CD8-positive, alpha-beta memory T cell (primary cell): ENCODE measurements around the gene DEDD. TPM values are rescaled to one million over a fixed set of nuclear protein-coding genes. Genes with fewer than 3 reads are reported as not detected.

Experiments
- CTCF ChIA-PET: fragments of 350-600 bp; sonication (Branson Sonifier 250); formaldehyde crosslinking; loops from one replicate; lab custom pipeline; 2021; ENCODE audit warnings: antibody characterized with exemption; lab: Charles Lee
- POLR2A ChIA-PET: fragments of 350-600 bp; sonication (Branson Sonifier 250); formaldehyde crosslinking; loops from one replicate; lab custom pipeline; 2021; ENCODE audit warnings: antibody characterized with exemption; lab: Charles Lee
- DNase-seq, 5 donors: peaks; one replicate each; pipeline versions ENCODE4 v3.0.0 to v3.0.0-alpha.2; 2020 to 2022; ENCODE audit warnings: mixed read lengths in 1 of 5
- H3K27ac ChIP-seq: one replicate; pipeline ENCODE4 v1.7.0; 2013; ENCODE audit warnings: low read depth, mild to moderate bottlenecking, low read length, moderate library complexity
- H3K27me3 ChIP-seq: 2 replicates; pipeline ENCODE4 v1.7.0; 2013; ENCODE audit warnings: low read length, mild to moderate bottlenecking; ENCODE audit not compliant: insufficient read depth, poor library complexity, severe bottlenecking
- H3K36me3 ChIP-seq: 2 replicates; pipeline ENCODE4 v1.7.0; 2013; ENCODE audit warnings: mild to moderate bottlenecking, low read length, moderate library complexity; ENCODE audit not compliant: insufficient read depth
- H3K4me1 ChIP-seq: 2 replicates; pipeline ENCODE4 v1.7.0; 2013; ENCODE audit warnings: mild to moderate bottlenecking, low read length, moderate library complexity; ENCODE audit not compliant: insufficient read depth
- H3K4me3 ChIP-seq: 2 replicates; pipeline ENCODE4 v1.7.0; 2013; ENCODE audit warnings: mild to moderate bottlenecking, low read length
- H3K9me3 ChIP-seq: 2 replicates; pipeline ENCODE4 v1.7.0; 2013; ENCODE audit warnings: mild to moderate bottlenecking, low read length
- H3K27ac Mint-ChIP-seq, 8 donors: one replicate each; pipeline ENCODE4 v1.8.0; 2020 to 2021; ENCODE audit warnings: mixed read lengths in 8 of 8, mild to moderate bottlenecking in 6 of 8, inconsistent platforms in 3 of 8, moderate library complexity in 3 of 8
- H3K27me3 Mint-ChIP-seq, 2 donors: one replicate each; pipeline ENCODE4 v1.8.0; 2020 to 2021; ENCODE audit warnings: mixed read lengths in 2 of 2, mild to moderate bottlenecking in 1 of 2, moderate library complexity in 1 of 2
- H3K36me3 Mint-ChIP-seq, 3 donors: one replicate each; pipeline ENCODE4 v1.8.0; 2020 to 2021; ENCODE audit warnings: mixed read lengths in 3 of 3, inconsistent platforms in 1 of 3, mild to moderate bottlenecking in 1 of 3
- H3K4me1 Mint-ChIP-seq, 3 donors: one replicate each; pipeline ENCODE4 v1.8.0; 2020 to 2021; ENCODE audit warnings: mixed read lengths in 3 of 3, inconsistent platforms in 1 of 3, mild to moderate bottlenecking in 1 of 3
- H3K4me3 Mint-ChIP-seq, 7 donors: one replicate each; pipeline ENCODE4 v1.8.0; 2020 to 2021; ENCODE audit warnings: mixed read lengths in 7 of 7, mild to moderate bottlenecking in 6 of 7, moderate library complexity in 4 of 7, inconsistent platforms in 2 of 7
- H3K9me3 Mint-ChIP-seq, 5 donors: one replicate each; pipeline ENCODE4 v1.8.0; 2020 to 2022; ENCODE audit warnings: mixed read lengths in 5 of 5, mild to moderate bottlenecking in 3 of 5, moderate library complexity in 2 of 5, inconsistent platforms in 1 of 5
- polyA plus RNA-seq: library from polyadenylated mRNA; unstranded; fragments of 300-500 nt; fragmentation: Illumina TruSeq; gene quantifications from one replicate; pipeline ENCODE4 v1.2.3, GENCODE V29; 2021
- total RNA-seq, 2 experiments: library from RNA; stranded (reverse); gene quantifications; one replicate each; pipeline ENCODE4 v1.2.3, GENCODE V29; 2021

The DEDD gene
- total and polyA plus RNA-seq, 3 experiments from 2014 or later, result 30.0 to 41.9 (median 41.0) TPM

DNA sequence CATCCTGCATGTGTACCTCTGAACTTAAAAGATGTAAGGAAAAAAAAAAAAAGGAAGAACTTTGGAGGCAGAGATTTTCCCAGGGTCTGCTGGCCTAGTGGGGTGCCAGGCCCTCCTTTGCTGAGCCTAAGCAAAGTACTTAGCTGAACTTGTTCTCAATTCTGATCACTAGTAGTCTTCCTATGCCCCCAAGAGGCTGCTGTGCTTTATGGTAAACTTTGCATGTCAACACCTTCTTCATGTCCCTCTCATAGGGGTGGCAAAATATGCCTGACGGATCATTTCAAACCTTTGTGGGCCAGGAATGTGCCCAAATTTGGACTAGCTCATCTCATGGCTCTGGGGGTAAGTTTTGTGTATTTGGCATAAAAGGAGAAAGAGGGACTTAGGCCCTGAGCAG, 25.4 kb upstream of the DEDD start:
- no peak overlapping the region for H3K27ac ChIP-seq
- H3K9me3 ChIP-seq, result no peaks in the 10 kb centered on the region
- H3K27me3 Mint-ChIP-seq, result no peaks in the 10 kb centered on the region
- H3K9me3 Mint-ChIP-seq, result no peaks in the 10 kb centered on the region
- H3K4me1 ChIP-seq, result peaks cover 41% of the 10 kb centered on the region
- no peaks in the 10 kb centered on the region for H3K27me3 ChIP-seq
- no peaks in the 10 kb centered on the region for H3K36me3 ChIP-seq
- peak overlapping the region; percentile 33 to 96 (median 93) for H3K4me3 Mint-ChIP-seq
- no peak overlapping the region for H3K4me3 ChIP-seq
- peak overlapping the region; percentile 54 to 97 (median 94) for H3K27ac Mint-ChIP-seq
- H3K36me3 Mint-ChIP-seq, result peaks cover 0 to 63% (median 10%) of the 10 kb centered on the region in 3 donors
- DNase-seq, result no peak
- CTCF ChIA-PET, result interaction anchor here (1.3 to 6.4 kb wide), 4 partner anchors 8 to 68 kb away, joined by 3 to 44 read pairs (median 10); partner anchors contain the start of genes NIT1, PFDN2, PPOX and TOMM40L
- peaks cover 43 to 81% (median 70%) of the 10 kb centered on the region in 3 donors for H3K4me1 Mint-ChIP-seq
- POLR2A ChIA-PET, result interaction anchor here (0.8 to 1.1 kb wide), 2 partner anchors 28 to 68 kb away, joined by 3 read pairs; partner anchors contain the start of gene TOMM40L

DNA sequence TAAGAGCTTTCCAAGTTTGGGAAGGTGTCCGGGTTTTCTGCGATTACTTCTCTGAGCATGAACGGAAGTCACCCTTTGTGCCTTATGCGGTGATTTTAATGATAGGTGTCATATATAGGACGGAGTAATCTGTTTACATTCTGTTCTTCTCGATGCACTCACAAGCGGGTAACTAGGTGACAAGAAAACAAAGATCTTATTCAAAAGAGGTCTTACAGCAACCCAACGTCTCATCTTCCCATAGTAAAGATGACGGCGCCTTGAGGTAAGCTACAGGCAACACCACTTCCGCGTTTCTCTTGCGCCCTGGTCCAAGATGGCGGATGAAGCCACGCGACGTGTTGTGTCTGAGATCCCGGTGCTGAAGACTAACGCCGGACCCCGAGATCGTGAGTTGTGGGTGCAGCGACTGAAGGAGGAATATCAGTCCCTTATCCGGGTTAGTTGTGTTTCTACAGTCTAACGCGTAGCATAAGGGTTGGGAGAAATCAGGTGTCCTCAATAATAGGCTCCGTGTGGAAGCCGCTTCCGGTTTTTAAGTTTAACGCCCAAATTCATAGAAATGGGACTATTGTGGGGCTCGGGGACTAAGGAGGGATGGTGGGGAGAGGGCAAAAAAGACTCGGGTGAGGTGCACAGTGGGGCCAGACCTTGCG, 21.3 kb upstream of the DEDD start, which contains the start of gene UFC1:
Gene UFC1 (plus strand): TSS at position 297 of the 656 bp plus-strand sequence. CDS start 20 bp downstream, at position 317.
- ChIA-PET POLR2A (interaction anchor here (0.6 to 2.2 kb wide), 12 partner anchors 12 to 160 kb away, joined by 3 to 17 read pairs (median 4); partner anchors contain the start of genes ARHGAP30, B4GALT3, DEDD and NDUFS2), CTCF (interaction anchor here (0.7 to 6.4 kb wide), 8 partner anchors 12 to 154 kb away, joined by 3 to 44 read pairs (median 4); partner anchors contain the start of genes ARHGAP30, B4GALT3, PPOX and TOMM40L)
- H3K4me1 ChIP-seq, result peaks cover 14% of the 10 kb centered on the region
- Mint-ChIP-seq H3K27ac (peak within 1 kb of the TSS; percentile 98 to 100 (median 100)), H3K36me3 (peaks cover 0 to 33% (median 7%) of the 10 kb centered on the region in 3 donors), H3K4me3 (peak within 1 kb of the TSS; percentile 98 to 100 (median 98)), H3K9me3 (no peaks in the 10 kb centered on the region), H3K27me3 (no peaks in the 10 kb centered on the region), H3K4me1 (peaks cover 25 to 44% (median 34%) of the 10 kb centered on the region in 3 donors)
- peak; percentile 68 to 90 (median 88) for DNase-seq
- no peaks in the 10 kb centered on the region for H3K9me3 ChIP-seq
- no peaks in the 10 kb centered on the region for H3K36me3 ChIP-seq
- H3K27me3 ChIP-seq, result no peaks in the 10 kb centered on the region
- H3K27ac ChIP-seq, result peak within 1 kb of the TSS; percentile 98
- H3K4me3 ChIP-seq, result peak within 1 kb of the TSS; percentile 87

DNA sequence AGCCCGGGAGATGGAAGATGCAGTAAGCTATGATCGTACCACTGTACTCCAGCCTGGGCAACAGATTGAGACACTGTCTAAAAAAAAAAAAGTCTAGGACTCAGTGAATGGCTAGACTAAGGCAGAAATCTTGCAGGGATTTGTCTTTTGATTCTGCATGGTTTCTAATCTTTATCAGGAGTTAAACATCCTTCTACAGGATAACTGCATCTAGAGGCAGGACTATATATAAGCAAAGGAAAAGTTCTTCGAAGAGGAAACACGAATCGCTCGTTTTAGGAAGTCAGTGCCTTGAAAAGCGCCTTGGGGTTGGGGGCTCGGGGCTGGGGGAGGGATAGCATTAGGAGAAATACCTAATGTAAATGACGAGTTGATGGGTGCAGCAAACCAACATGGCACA, 20.7 kb upstream of the DEDD start:
- H3K9me3 Mint-ChIP-seq, result no peaks in the 10 kb centered on the region
- H3K27ac ChIP-seq, result peak overlapping the region; percentile 98
- peak overlapping the region; percentile 98 to 100 (median 98) for H3K4me3 Mint-ChIP-seq
- H3K4me1 ChIP-seq, result peaks cover 11% of the 10 kb centered on the region
- DNase-seq, result no peak
- CTCF ChIA-PET, result interaction anchor here (0.7 to 6.4 kb wide), 8 partner anchors 12 to 154 kb away, joined by 3 to 44 read pairs (median 4); partner anchors contain the start of genes ARHGAP30, B4GALT3, PPOX and TOMM40L
- POLR2A ChIA-PET, result interaction anchor here (0.6 to 2.2 kb wide), 16 partner anchors 13 to 358 kb away, joined by 3 to 17 read pairs (median 4); partner anchors contain the start of genes ARHGAP30, B4GALT3, DEDD and NDUFS2
- H3K36me3 Mint-ChIP-seq, result peaks cover 0 to 26% (median 7%) of the 10 kb centered on the region in 3 donors
- H3K27ac Mint-ChIP-seq, result peak overlapping the region; percentile 98 to 100 (median 100)
- H3K27me3 ChIP-seq, result no peaks in the 10 kb centered on the region
- H3K4me1 Mint-ChIP-seq, result peaks cover 21 to 39% (median 28%) of the 10 kb centered on the region in 3 donors
- H3K9me3 ChIP-seq, result no peaks in the 10 kb centered on the region
- H3K36me3 ChIP-seq, result no peaks in the 10 kb centered on the region
- H3K27me3 Mint-ChIP-seq, result no peaks in the 10 kb centered on the region
- H3K4me3 ChIP-seq, result peak overlapping the region; percentile 87

- Histone ChIP-seq H3K27me3 (no peaks in the 10 kb centered on the region), H3K27ac (no peak overlapping the region), H3K9me3 (no peaks in the 10 kb centered on the region), H3K36me3 (no peaks in the 10 kb centered on the region), H3K4me3 (no peak overlapping the region), H3K4me1 (no peaks in the 10 kb centered on the region)
- Mint-ChIP-seq H3K4me1 (no peaks in the 10 kb centered on the region), H3K27ac (no peak overlapping the region), H3K27me3 (no peaks in the 10 kb centered on the region), H3K36me3 (no peaks in the 10 kb centered on the region), H3K4me3 (no peak overlapping the region), H3K9me3 (no peaks in the 10 kb centered on the region)
- POLR2A ChIA-PET, result no interaction called here
- CTCF ChIA-PET, result interaction anchor here (1.8 kb wide), 1 partner anchor 13 kb away, joined by 3 read pairs; the partner anchor contains the start of gene DEDD
- DNase-seq, result no peak
Measured at GRCh38 chr1:161145832-161146231, 13.4 kb upstream of the DEDD start.

- no peak overlapping the region for H3K4me3 Mint-ChIP-seq
- CTCF ChIA-PET, result interaction anchor here (0.7 to 5.4 kb wide), 9 partner anchors 10 to 151 kb away, joined by 3 to 24 read pairs (median 4); partner anchors contain the start of gene KLHDC9
Measured at GRCh38 chr1:161140755-161141400, 8.4 kb upstream of the DEDD start.

DNA sequence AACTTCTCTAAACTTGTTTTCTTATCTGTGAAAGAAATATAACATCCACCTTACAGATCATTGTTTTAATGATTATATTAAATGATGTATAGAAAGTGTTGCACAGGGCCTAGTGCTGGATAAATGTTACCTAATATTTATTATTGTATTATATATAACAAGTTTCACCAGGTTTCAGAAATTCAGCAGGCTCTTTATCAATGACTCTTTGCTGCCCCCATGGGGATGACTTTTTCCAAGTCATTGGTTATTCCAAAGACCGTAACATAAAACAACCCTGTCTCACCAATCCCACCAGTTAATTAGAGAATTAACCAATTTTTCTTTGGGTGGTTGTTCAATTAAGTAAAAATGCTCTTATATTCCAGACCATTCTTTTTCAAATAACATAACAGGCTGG, 7.3 kb upstream of the DEDD start:
- Mint-ChIP-seq H3K4me3 (no peak overlapping the region), H3K36me3 (peaks cover 0 to 2% (median 0%) of the 10 kb centered on the region in 3 donors), H3K9me3 (no peaks in the 10 kb centered on the region), H3K27ac (no peak overlapping the region), H3K4me1 (peaks cover 4 to 8% (median 6%) of the 10 kb centered on the region in 3 donors), H3K27me3 (no peaks in the 10 kb centered on the region)
- H3K9me3 ChIP-seq, result no peaks in the 10 kb centered on the region
- POLR2A ChIA-PET, result no interaction called here
- CTCF ChIA-PET, result interaction anchor here (0.7 to 5.4 kb wide), 5 partner anchors 12 to 69 kb away, joined by 3 to 24 read pairs (median 9); partner anchors contain the start of genes ARHGAP30, KLHDC9 and PPOX
- no peaks in the 10 kb centered on the region for H3K4me1 ChIP-seq
- no peak overlapping the region for H3K27ac ChIP-seq
- no peak overlapping the region for H3K4me3 ChIP-seq
- H3K27me3 ChIP-seq, result no peaks in the 10 kb centered on the region
- H3K36me3 ChIP-seq, result no peaks in the 10 kb centered on the region
- peak in 2 of 5 donors; percentile 18 to 48 for DNase-seq

More at GRCh38 chr1:161140755-161141400, 8.4 kb upstream of the DEDD start:
- no peaks in the 10 kb centered on the region for H3K4me1 ChIP-seq
- DNase-seq, result no peak
- H3K9me3 ChIP-seq, result no peaks in the 10 kb centered on the region
- POLR2A ChIA-PET, result interaction anchor here (0.7 kb wide), 1 partner anchor 10 kb away, joined by 3 read pairs; no protein-coding TSS in a partner anchor
- H3K4me3 ChIP-seq, result no peak overlapping the region
- no peaks in the 10 kb centered on the region for H3K27me3 ChIP-seq
- no peaks in the 10 kb centered on the region for H3K27me3 Mint-ChIP-seq
- no peaks in the 10 kb centered on the region for H3K36me3 ChIP-seq
- H3K4me1 Mint-ChIP-seq, result peaks cover 1 to 3% (median 3%) of the 10 kb centered on the region in 3 donors
- no peak overlapping the region for H3K27ac ChIP-seq
- H3K27ac Mint-ChIP-seq, result peak overlapping the region in 1 of 8 donors; percentile 32
- H3K36me3 Mint-ChIP-seq, result no peaks in the 10 kb centered on the region
- H3K9me3 Mint-ChIP-seq, result no peaks in the 10 kb centered on the region

- Histone ChIP-seq H3K36me3 (no peaks in the 10 kb centered on the region), H3K27ac (no peak overlapping the region), H3K4me1 (peaks cover 5% of the 10 kb centered on the region), H3K9me3 (no peaks in the 10 kb centered on the region), H3K27me3 (no peaks in the 10 kb centered on the region), H3K4me3 (no peak overlapping the region)
- ChIA-PET POLR2A (interaction anchor here (1.0 kb wide), 1 partner anchor 41 kb away, joined by 4 read pairs; no protein-coding TSS in a partner anchor), CTCF (interaction anchor here (0.8 to 5.4 kb wide), 10 partner anchors 21 to 303 kb away, joined by 3 to 24 read pairs (median 5); partner anchors contain the start of genes ARHGAP30, KLHDC9, NIT1 and PFDN2)
- no peaks in the 10 kb centered on the region for H3K9me3 Mint-ChIP-seq
- peaks cover 0 to 2% (median 0%) of the 10 kb centered on the region in 3 donors for H3K36me3 Mint-ChIP-seq
- H3K27ac Mint-ChIP-seq, result peak overlapping the region in 2 of 8 donors; percentile 11 to 86
- peaks cover 4 to 8% (median 6%) of the 10 kb centered on the region in 3 donors for H3K4me1 Mint-ChIP-seq
- DNase-seq, result no peak
- no peaks in the 10 kb centered on the region for H3K27me3 Mint-ChIP-seq
- H3K4me3 Mint-ChIP-seq, result peak overlapping the region in 1 of 7 donors; percentile 8
Measured at GRCh38 chr1:161138431-161138830, 6.0 kb upstream of the DEDD start.
